Measurements from ENCODE around the gene TACC2.

Gene TACC2

GRCh38 chr10:122139627-122140170 is 150.7 kb downstream of the TACC2 start:
- TF ChIP-seq CTCF (IDR thresholded peaks at IDR 0.05; ENCODE audit: insufficient read depth, low read length, missing control alignments), result no peak
- H3K4me3 ChIP-seq (ENCODE audit: low read depth, low read length), result no peak overlapping the region
- ChIA-PET POLR2A (no interaction called here), CTCF (interaction anchor here (0.7 to 4.4 kb wide), 7 partner anchors 10 to 128 kb away, joined by 3 to 24 read pairs (median 4); no protein-coding TSS in a partner anchor)
- DNase-seq (ENCODE audit: low read depth, low spot score), result no peak

- TF ChIP-seq CTCF (IDR thresholded peaks at IDR 0.05; ENCODE audit: insufficient read depth, low read length, missing control alignments), result no peak
- no peak for DNase-seq (ENCODE audit: low read depth, low spot score)
- no peak overlapping the region for H3K4me3 ChIP-seq (ENCODE audit: low read depth, low read length)
- CTCF ChIA-PET, result interaction anchor here (0.7 to 4.7 kb wide), 12 partner anchors 9 to 294 kb away, joined by 3 to 41 read pairs (median 6); partner anchors contain the start of gene BTBD16
- POLR2A ChIA-PET, result no interaction called here
Measured at GRCh38 chr10:122140461-122140902, 151.5 kb downstream of the TACC2 start.

- no peak overlapping the region for H3K4me3 ChIP-seq (ENCODE audit: low read depth, low read length)
- CTCF ChIA-PET, result interaction anchor here (0.8 to 4.7 kb wide), 19 partner anchors 11 to 297 kb away, joined by 3 to 41 read pairs (median 9); partner anchors contain the start of gene BTBD16
- DNase-seq (ENCODE audit: low read depth, low spot score), result peak; percentile 53
- TF ChIP-seq CTCF (IDR thresholded peaks at IDR 0.05; ENCODE audit: insufficient read depth, low read length, missing control alignments), result no peak
- POLR2A ChIA-PET, result interaction anchor here (1.3 to 1.6 kb wide), 2 partner anchors 14 to 28 kb away, joined by 4 to 11 read pairs; no protein-coding TSS in a partner anchor
Measured at GRCh38 chr10:122140941-122141623, 152.1 kb downstream of the TACC2 start.

- H3K4me3 ChIP-seq (ENCODE audit: low read depth, low read length), result no peak overlapping the region
- ChIA-PET POLR2A (interaction anchor here (1.3 to 1.6 kb wide), 2 partner anchors 15 to 29 kb away, joined by 4 to 11 read pairs; no protein-coding TSS in a partner anchor), CTCF (interaction anchor here (0.7 to 4.7 kb wide), 42 partner anchors 9 to 355 kb away, joined by 3 to 41 read pairs (median 4); partner anchors contain the start of gene BTBD16)
- TF ChIP-seq CTCF (IDR thresholded peaks at IDR 0.05; ENCODE audit: insufficient read depth, low read length, missing control alignments), result no peak
- no peak for DNase-seq (ENCODE audit: low read depth, low spot score)
Measured at GRCh38 chr10:122141821-122142640, 153.1 kb downstream of the TACC2 start.

DNA sequence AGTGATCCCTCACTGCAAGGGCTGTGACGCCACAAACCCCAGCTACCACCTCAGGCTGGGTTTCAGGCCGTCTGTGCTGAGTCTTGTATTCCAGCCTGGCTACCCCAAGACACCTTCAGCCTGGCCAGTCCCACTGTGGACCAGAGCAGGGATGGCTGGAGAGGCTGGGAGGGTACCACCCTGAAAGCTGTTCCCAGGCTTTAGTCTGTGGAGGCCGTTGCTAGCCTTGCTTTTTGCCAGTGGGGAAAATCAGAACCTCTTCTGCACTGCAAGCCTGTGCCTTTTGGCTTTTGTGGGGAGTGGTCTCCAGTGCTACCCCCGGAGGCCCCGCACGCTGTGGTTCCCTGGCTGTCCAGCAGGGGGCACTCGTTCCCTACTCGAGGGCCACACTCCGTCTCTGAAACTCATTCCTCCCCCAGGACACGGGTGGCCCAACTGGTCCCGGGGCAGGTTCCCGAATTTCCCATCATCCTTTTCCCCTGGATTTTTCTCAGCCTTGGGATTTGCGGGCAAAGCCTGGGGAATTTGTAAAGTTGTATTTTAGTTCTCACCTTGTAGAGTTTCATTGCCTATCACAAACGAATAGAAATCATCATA is 153.8 kb downstream of the TACC2 start:
- peak; percentile 94 for TF ChIP-seq CTCF (IDR thresholded peaks at IDR 0.05; ENCODE audit: insufficient read depth, low read length, missing control alignments)

More for the DNA sequence above, 153.8 kb downstream of the TACC2 start:
- no peak for DNase-seq (ENCODE audit: low read depth, low spot score)
- CTCF ChIA-PET, result interaction anchor here (0.7 to 4.7 kb wide), 41 partner anchors 8 to 354 kb away, joined by 3 to 41 read pairs (median 4); partner anchors contain the start of gene BTBD16
- H3K4me3 ChIP-seq (ENCODE audit: low read depth, low read length), result no peak overlapping the region
- POLR2A ChIA-PET, result interaction anchor here (1.6 kb wide), 1 partner anchor 30 kb away, joined by 11 read pairs; no protein-coding TSS in a partner anchor
